Endothelial cell of umbilical vein (primary cell): ENCODE data around the gene CLDN7. TPM values are rescaled to one million over a fixed set of nuclear protein-coding genes. Genes with fewer than 3 reads are reported as not detected.

ENCODE experiments used
- Bru-seq: library from RNA; stranded (reverse); fragments of 400-500 nt; gene quantifications from one replicate; lab custom pipeline; 2021; lab: Mats Ljungman, UMichigan
- BruChase-seq, 2 experiments: library from RNA; stranded (reverse); fragments of 400-500 nt; gene quantifications; one replicate each; lab custom pipeline; 2021; lab: Mats Ljungman, UMichigan
- BruUV-seq: library from RNA; stranded (reverse); fragments of 400-500 nt; replicated peaks from 2 replicates; lab custom pipeline; 2021; lab: Mats Ljungman, UMichigan
- CTCF ChIA-PET: fragments of 300-600, 350-600 bp; sonication (Branson Sonifier 250); formaldehyde crosslinking; loops from one replicate; lab custom pipeline; 2021; ENCODE audit warnings: antibody characterized with exemption, inconsistent platforms; lab: Charles Lee
- POLR2A ChIA-PET: fragments of 300-600, 350-600 bp; sonication (Branson Sonifier 250); formaldehyde crosslinking; loops from one replicate; lab custom pipeline; 2021; ENCODE audit warnings: antibody characterized with exemption, inconsistent platforms; lab: Charles Lee
- DNase-seq: peaks from one replicate; pipeline ENCODE4 v3.0.0-alpha.2; 2011; ENCODE audit warnings: low read depth, low spot score
- FAIRE-seq: peaks from 2 replicates; lab custom pipeline; 2011; peaks lifted over from hg19 to GRCh38; lab: Jason Lieb, UNC
- H2AFZ ChIP-seq: 2 replicates; pipeline ENCODE4 v1.6.0; 2012; ENCODE audit warnings: low read depth, low read length, control low read depth, inconsistent platforms
- H3K27ac ChIP-seq: 2 replicates; pipeline ENCODE4 v1.5.1; 2011; ENCODE audit warnings: low read depth, mild to moderate bottlenecking, control low read depth, low read length, moderate library complexity; ENCODE audit not compliant: insufficient read depth
- H3K27me3 ChIP-seq, 2 experiments: 2 replicates each; pipeline versions ENCODE4 v1.6.0 to v1.6.1; 2011; ENCODE audit warnings: low read length in 2 of 2, mixed read lengths in 1 of 2; ENCODE audit not compliant: control insufficient read depth in 2 of 2, insufficient read depth in 2 of 2
- H3K36me3 ChIP-seq, 2 experiments: 2 replicates in 1 of 2; 3 replicates in 1 of 2; pipeline ENCODE4 v1.5.1; 2011; ENCODE audit warnings: low read length in 2 of 2, mild to moderate bottlenecking in 1 of 2, moderate library complexity in 1 of 2; ENCODE audit not compliant: control insufficient read depth in 2 of 2, insufficient read depth in 2 of 2; ENCODE audit errors: extremely low read depth in 1 of 2
- H3K4me1 ChIP-seq: 3 replicates; pipeline ENCODE4 v1.5.1; 2011; ENCODE audit warnings: mild to moderate bottlenecking, low read length; ENCODE audit not compliant: control insufficient read depth, insufficient read depth; ENCODE audit errors: extremely low read depth
- H3K4me2 ChIP-seq: 2 replicates; pipeline ENCODE4 v1.6.1; 2011; ENCODE audit warnings: low read length, control low read depth, mixed read lengths; ENCODE audit not compliant: insufficient read depth
- H3K4me3 ChIP-seq, 3 experiments: fragments of 200-600 bp in 1 of 3; sonication (generic), shearing (Covaris generic) in 1 of 3; replicated peaks in 1 of 3; 2 replicates each; pipeline ENCODE4 v1.5.1; 2011 to 2016; ENCODE audit warnings: control low read depth in 3 of 3, low read length in 3 of 3, mild to moderate bottlenecking in 2 of 3, inconsistent platforms in 1 of 3, low read depth in 1 of 3, moderate library complexity in 1 of 3; ENCODE audit not compliant: insufficient read depth in 1 of 3
- H3K79me2 ChIP-seq: 2 replicates; pipeline ENCODE4 v1.6.0; 2012; ENCODE audit warnings: low read length, inconsistent platforms; ENCODE audit not compliant: control insufficient read depth, insufficient read depth
- H3K9ac ChIP-seq: replicated peaks from 2 replicates; pipeline ENCODE3; 2011; ENCODE audit warnings: low read length, control low read depth; ENCODE audit not compliant: insufficient read depth; ENCODE audit errors: extremely low read depth
- H3K9me1 ChIP-seq: replicated peaks from 3 replicates; pipeline ENCODE4 v1.6.0; 2011; ENCODE audit warnings: mild to moderate bottlenecking, low read length; ENCODE audit not compliant: control insufficient read depth, insufficient read depth; ENCODE audit errors: extremely low read depth
- H3K9me3 ChIP-seq: replicated peaks from 2 replicates; pipeline ENCODE4 v1.5.1; 2012; ENCODE audit warnings: low read length, inconsistent platforms; ENCODE audit not compliant: control insufficient read depth, insufficient read depth
- H4K20me1 ChIP-seq: replicated peaks from 2 replicates; pipeline ENCODE3; 2011; ENCODE audit warnings: mild to moderate bottlenecking, low read length; ENCODE audit not compliant: control insufficient read depth, insufficient read depth; ENCODE audit errors: extremely low read depth
- GATA2 ChIP-seq: IDR thresholded peaks from 2 replicates; pipeline ENCODE4 v1.7.0; 2011; ENCODE audit warnings: low read depth, mild to moderate bottlenecking, moderate library complexity, mixed read lengths, low read length; ENCODE audit not compliant: insufficient read length, insufficient read depth
- MAX ChIP-seq: IDR thresholded peaks from 2 replicates; pipeline ENCODE4 v1.6.1; 2011; ENCODE audit not compliant: insufficient read depth, insufficient read length
- POLR2AphosphoS5 ChIP-seq: IDR thresholded peaks from 2 replicates; pipeline ENCODE4 v1.6.1; 2012; ENCODE audit warnings: low read depth, mild to moderate bottlenecking, control low read depth, low read length, moderate library complexity; ENCODE audit not compliant: insufficient read depth
- dilution Hi-C: fragments of 300-500 bp; cut with MboI; formaldehyde crosslinking; loops from one replicate; pipeline ENCODE4 v1.15.0; 2019; ENCODE audit warnings: low sequenced_read_pairs; ENCODE audit not compliant: extremely low pct_ligation_motif_present
- intact Hi-C: fragments of 100-400 bp; cut with micrococcal nuclease; formaldehyde crosslinking; loops from one replicate; pipeline ENCODE4 v1.10.0; 2022
- long read RNA-seq: library from polyadenylated mRNA; stranded (forward); transcript quantifications from one replicate; pipeline ENCODE4 v2.0.0, GENCODE V29; 2021
- polyA minus RNA-seq, 3 experiments: library from RNA; depleted of rRNA, polyadenylated mRNA; stranded (reverse); fragments of >200 nt; gene quantifications; 1 replicate in 1 of 3; 2 replicates in 2 of 3; pipeline ENCODE4 v1.2.3, GENCODE V29; 2011
- polyA plus RNA-seq, 4 experiments: library from polyadenylated mRNA; depleted of rRNA in 3 of 4; stranded (reverse) in 3 of 4; unstranded in 1 of 4; fragments of >200 nt; gene quantifications; 2 replicates each; pipeline versions ENCODE4 v1.2.1 to v1.2.3, GENCODE V29; 2011 to 2012; ENCODE audit warnings: missing spikeins in 1 of 4
- total RNA-seq: library from RNA; stranded (reverse); gene quantifications from 2 replicates; pipeline ENCODE4 v1.2.3, GENCODE V29; 2021

CLDN7 gene
- total RNA-seq (25.4 and 27.9 TPM in 2 replicates), polyA plus RNA-seq (24.9 and 25.7 TPM in 2 replicates), polyA minus RNA-seq (17.5 and 21.8 TPM in 2 replicates), Bru-seq, nascent RNA (percentile 41 among the genes with signal in this experiment), BruChase-seq, experiment 1, labeled RNA remaining after a 6-hour chase (percentile 65 among the genes with signal in this experiment), BruChase-seq, experiment 2, labeled RNA remaining after a 2-hour chase (percentile 59 among the genes with signal in this experiment)
- 19.5 and 19.6 TPM in 2 replicates for polyA plus RNA-seq (2011; cell fraction: cytosol; rRNA removed)
- polyA plus RNA-seq (2011; cell fraction: nucleus; rRNA removed): 112 and 119 TPM in 2 replicates
- 33.4 and 61.0 TPM in 2 replicates for polyA plus RNA-seq (2012)
- 7.2 TPM for polyA minus RNA-seq (2011; cell fraction: cytosol; rRNA and poly(A)+ RNA removed)
- 10.0 and 14.1 TPM in 2 replicates for polyA minus RNA-seq (2011; cell fraction: nucleus; rRNA and poly(A)+ RNA removed)
- long read RNA-seq, transcript CLDN7-202 (5 exons, 1,228 nt): major isoform, 9 of 34 reads
- long read RNA-seq, transcript CLDN7-201 (4 exons, 1,542 nt): minor isoform, 7 of 34 reads
- long read RNA-seq, transcript CLDN7-207 (3 exons, 485 nt): minor isoform, 8 of 34 reads
- long read RNA-seq, partial matches to known transcripts: 0 of 34 reads
- long read RNA-seq, other reads (novel, unspliced or antisense): 10 of 34 reads

GRCh38 chr17:7262192-7262934, at the start of gene CLDN7:
CLDN7 (minus strand) TSS chr17:7262478; CDS start chr17:7262043, 435 bp downstream.
- Histone ChIP-seq H3K4me2 (peak within 1 kb of the TSS; percentile 31), H3K79me2 (no peaks in the 10 kb centered on the region), H3K9ac (peak within 1 kb of the TSS; percentile 29), H3K27me3 (no peaks in the 10 kb centered on the region), H3K36me3 (peaks cover 0 to 8% of the 10 kb centered on the region in 2 experiments), H3K9me3 (no peaks in the 10 kb centered on the region), H4K20me1 (no peaks in the 10 kb centered on the region), H3K9me1 (no peaks in the 10 kb centered on the region), H2AFZ (peak within 1 kb of the TSS; percentile 81), H3K4me1 (peaks cover 26% of the 10 kb centered on the region), H3K4me3 (peak within 1 kb of the TSS; percentile 19 to 35 (median 22)), H3K27ac (no peak within 1 kb of the TSS)
- DNase-seq: no peak
- intact Hi-C loops: no loop called here
- TF ChIP-seq MAX: no peak
- POLR2A ChIA-PET: no interaction called here
- CTCF ChIA-PET: interaction anchor here (1.1 kb wide), 1 partner anchor 35 kb away, joined by 3 read pairs; no protein-coding TSS in a partner anchor
- no TSS peak for BruUV-seq
- dilution Hi-C loops: no loop called here
- no peak for FAIRE-seq

GRCh38 chr17:7311110-7311705, 48.9 kb upstream of the CLDN7 start:
- H2AFZ ChIP-seq: no peak overlapping the region
- peaks cover 32% of the 10 kb centered on the region for H3K4me1 ChIP-seq
- no peaks in the 10 kb centered on the region for H3K27me3 ChIP-seq
- intact Hi-C loops (no loop called here), dilution Hi-C loops (no loop called here)
- BruUV-seq: no TSS peak
- H3K9me3 ChIP-seq: no peaks in the 10 kb centered on the region
- H3K36me3 ChIP-seq: peaks cover 31 to 38% of the 10 kb centered on the region in 2 experiments
- no peak overlapping the region for H3K4me3 ChIP-seq
- peaks cover 49% of the 10 kb centered on the region for H3K79me2 ChIP-seq
- no peak for DNase-seq
- FAIRE-seq: no peak
- CTCF ChIA-PET: no interaction called here
- H3K4me2 ChIP-seq: no peak overlapping the region
- no peaks in the 10 kb centered on the region for H3K9me1 ChIP-seq
- POLR2A ChIA-PET: no interaction called here
- no peak overlapping the region for H3K9ac ChIP-seq
- no peak overlapping the region for H3K27ac ChIP-seq
- peak; percentile 10 for TF ChIP-seq POLR2AphosphoS5
- no peak for TF ChIP-seq MAX
- TF ChIP-seq GATA2: no peak
- peaks cover 4% of the 10 kb centered on the region for H4K20me1 ChIP-seq
